T-helper 22 cell (primary cell): Measurements from ENCODE around the gene SLC27A2.
"Not testable (repeated sequence)": the region's sequence is repeated elsewhere in the genome, so short reads cannot be mapped to it uniquely, and the experiment has no call there.

Experiments
- DNase-seq: peaks from one replicate; pipeline ENCODE4 v3.0.0-alpha.2; 2020; ENCODE audit warnings: low read depth

The SLC27A2 gene

DNA sequence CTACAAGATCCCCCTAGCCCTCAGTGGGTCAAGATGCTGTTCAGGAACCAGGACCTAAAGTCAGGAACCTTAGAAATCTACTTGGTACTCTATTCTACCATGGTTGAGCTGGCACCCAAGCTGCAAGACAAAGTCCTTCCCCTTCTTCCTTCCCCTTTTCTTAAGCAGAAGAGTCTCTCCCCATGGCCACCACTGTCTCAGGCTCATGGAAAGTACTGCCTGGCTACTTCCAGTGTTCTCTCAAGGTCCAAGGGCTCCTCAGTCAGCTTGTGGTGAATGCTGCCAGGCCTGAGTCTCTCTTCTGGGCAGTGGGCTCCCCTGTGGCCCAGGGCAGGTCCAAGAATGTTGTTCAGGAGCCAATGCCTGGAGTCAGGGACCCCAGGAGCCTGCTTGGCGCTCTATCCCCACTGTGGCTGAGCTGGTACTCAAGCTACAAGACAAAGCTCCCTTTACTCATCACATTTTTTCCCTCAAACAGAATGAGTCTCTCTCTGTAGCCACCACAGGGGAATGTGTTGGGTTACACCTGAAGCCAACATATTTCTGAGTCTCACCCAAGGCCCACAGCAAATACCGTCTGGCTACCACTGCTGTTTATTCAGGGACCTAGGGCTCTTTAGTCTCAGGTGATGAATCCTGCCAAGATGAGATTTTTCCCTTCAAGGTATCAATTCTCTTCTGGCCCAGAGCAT is 18.1 kb upstream of the SLC27A2 start:
- DNase-seq: no peak

DNA sequence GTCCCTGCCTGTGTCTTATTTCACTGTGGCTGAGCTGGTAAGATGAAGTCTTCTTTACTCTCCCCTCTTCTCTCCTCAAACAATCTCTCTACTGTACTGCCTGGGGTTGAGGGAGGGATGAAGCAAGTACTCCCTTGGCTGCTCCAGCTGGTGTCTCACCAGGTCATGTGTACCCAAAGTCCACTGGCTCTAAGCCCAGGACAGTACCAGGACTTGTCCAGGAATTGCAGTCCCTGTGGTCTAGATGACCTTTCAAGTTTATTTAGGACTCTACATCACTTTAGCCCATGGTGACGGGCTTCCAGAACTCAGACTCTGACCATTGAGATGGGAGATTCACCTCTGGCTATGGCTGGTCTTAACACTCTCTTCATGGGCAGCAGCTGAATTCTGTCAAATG is 17.5 kb upstream of the SLC27A2 start:
- DNase-seq: no peak

DNA sequence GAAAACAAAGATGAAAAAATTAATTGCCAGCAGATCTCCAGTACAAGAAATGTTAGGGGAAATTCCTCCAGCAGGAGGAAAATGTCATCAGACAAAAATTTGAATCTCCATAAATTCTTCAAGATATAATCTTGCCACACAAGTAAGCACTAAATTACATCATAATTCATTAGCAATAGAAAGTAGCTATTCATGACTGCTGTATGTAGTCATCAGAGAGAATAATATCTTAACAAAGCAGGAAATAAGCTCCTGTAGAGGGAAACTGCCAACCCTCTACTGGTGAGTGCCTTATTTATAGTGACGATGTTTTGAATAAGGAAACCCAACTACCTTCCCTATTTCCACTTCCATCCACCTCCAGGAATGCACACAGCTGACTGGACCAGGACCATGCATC is 15.8 kb upstream of the SLC27A2 start:
- DNase-seq: no peak

DNA sequence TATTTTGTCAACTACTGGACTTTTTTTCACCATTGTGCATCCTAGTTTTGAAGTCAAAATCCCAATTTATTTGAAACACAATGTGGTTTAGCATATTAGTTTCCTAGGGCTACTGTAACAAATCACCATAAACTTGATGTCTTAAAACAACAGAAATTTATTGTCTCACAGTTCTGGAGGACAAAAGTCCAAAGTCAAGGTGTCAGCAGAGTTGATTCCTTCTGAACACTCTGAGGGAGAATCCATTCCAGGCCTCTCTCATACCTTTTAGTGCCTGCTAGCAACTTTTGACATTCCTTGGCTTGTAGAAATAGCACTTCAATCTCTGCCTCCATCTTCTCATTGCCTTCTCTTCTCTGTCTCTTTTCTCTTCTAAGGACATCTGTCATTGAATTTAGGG is 14.9 kb upstream of the SLC27A2 start:
- DNase-seq: no peak

DNA sequence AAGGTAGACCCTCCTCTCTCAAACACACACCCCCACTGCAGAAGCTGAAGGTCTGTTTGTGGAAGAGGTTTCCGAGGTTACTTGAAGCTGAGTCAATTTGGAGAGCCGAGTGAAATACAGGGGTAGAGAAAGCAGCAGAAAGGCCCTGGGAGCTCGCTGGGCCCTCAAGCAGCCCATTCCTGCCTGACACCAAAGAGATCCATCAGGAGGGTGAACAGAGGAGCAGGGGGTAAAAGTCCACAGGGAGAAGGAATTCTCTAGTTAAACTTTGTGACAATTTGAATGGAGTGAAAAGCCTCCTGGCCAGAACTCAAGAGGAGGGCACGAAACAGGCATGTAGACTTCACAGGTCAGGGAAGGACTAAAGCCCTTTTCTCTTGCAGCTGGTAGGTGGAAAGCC is 13.6 kb upstream of the SLC27A2 start:
- DNase-seq: no peak

DNA sequence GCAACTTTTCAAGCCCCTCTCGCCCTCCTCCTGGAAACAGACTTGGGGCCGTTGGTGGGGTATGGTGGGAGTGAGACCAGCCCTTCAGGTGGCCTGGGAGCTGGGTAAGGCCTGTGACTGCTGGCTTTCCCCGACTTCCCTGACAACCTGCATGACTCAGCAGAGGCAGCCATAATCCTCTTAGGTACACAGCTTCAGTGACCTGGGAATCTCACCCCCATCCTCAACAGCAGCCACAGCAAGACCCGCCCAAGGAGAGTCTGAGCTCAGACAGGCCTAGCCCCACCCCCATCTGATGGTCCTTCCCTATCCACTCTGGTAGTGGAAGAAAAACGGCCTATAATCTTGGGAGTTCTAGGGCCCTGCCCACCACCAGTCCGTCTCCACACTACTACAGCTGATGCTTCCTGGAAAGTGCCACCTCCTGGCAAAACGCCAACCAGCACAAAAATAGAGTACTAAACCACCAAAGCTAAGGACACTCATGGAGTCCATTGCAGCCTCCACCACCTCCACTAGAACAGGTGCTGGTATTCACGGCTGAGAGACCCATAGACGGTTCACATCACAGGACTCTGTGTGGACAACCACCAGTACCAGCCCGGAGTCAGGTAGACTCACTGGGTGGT is 13.1 kb upstream of the SLC27A2 start:
- no peak for DNase-seq

DNA sequence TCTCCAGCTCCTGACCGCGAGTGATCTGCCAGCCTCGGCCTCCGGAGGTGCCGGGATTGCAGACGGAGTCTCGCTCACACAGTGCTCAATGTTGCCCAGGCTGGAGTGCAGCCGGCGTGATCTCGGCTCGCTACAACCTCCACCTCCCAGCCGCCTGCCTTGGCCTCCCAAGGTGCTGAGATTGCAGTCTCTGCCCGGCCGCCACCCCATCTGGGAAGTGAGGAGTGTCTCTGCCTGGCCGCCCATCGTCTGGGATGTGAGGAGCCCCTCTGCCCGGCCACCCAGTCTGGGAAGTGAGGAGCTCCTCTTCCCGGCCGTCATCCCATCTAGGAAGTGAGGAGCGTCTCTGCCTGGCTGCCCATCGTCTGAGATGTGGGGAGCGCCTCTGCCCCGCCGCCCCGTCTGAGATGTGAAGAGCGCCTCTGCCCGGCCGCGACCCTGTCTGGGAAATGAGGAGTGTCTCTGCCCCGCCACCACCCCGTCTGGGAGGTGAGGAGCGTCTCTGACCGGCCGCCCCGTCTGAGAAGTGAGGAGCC is 9.6 kb upstream of the SLC27A2 start:
- DNase-seq: not testable (repeated sequence)

DNA sequence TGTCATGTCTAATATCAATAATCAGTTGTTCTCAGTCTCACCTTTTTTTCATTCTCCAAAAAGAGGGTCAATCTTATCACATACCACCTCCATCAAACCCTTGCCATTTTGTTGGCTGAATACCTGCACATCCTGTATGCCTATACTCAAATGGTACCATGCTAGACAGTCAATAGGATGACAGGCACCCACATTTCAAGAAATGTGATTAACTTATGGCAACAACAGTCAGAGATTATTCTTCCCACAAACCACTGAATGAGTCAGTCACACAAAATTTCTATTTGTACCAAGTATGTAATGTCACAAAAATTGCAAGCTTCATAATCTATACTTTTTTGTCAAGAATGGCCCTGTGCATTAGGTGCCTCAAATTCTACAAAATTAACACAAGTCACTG is 5.1 kb upstream of the SLC27A2 start:
- no peak for DNase-seq

DNA sequence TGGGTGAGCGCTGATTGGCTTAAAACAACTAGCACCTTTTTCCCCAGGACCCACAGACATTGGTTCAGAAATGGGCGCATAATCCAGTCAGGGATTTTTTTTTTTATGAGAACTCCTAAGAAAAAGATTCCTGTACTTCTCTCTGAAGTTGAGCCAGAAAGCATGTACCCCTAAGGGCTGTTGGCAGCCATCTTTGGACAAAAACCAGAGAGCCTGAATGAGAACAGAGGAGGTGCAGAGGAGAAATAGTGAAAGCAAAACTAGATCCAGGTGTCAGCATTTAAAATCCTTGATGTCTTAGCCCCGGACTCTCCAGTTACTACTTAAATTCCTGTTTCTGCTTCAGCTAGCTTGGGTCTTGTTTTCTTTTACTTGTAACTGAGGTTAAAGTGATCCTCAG is 1.9 kb upstream of the SLC27A2 start:
- DNase-seq: no peak

DNA sequence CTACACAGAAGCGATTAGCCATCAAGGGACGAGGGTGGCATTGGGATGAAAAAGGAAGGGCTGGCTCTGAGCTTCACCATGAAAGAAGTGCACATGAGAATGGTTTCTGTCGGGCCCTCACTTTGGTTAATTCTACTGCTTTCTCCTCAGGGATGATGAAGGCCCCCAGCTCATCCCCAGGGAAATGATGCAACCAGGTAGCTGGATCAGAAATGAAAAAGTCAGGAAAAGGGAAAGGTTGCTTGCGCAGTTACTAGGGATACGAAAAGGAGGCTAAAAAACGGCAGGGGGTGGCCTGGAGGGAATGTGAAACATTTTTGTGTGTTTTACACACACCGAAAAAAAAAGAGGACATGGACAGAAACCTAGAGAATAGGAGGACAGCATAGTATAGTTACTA is 1.4 kb upstream of the SLC27A2 start:
- no peak for DNase-seq

DNA sequence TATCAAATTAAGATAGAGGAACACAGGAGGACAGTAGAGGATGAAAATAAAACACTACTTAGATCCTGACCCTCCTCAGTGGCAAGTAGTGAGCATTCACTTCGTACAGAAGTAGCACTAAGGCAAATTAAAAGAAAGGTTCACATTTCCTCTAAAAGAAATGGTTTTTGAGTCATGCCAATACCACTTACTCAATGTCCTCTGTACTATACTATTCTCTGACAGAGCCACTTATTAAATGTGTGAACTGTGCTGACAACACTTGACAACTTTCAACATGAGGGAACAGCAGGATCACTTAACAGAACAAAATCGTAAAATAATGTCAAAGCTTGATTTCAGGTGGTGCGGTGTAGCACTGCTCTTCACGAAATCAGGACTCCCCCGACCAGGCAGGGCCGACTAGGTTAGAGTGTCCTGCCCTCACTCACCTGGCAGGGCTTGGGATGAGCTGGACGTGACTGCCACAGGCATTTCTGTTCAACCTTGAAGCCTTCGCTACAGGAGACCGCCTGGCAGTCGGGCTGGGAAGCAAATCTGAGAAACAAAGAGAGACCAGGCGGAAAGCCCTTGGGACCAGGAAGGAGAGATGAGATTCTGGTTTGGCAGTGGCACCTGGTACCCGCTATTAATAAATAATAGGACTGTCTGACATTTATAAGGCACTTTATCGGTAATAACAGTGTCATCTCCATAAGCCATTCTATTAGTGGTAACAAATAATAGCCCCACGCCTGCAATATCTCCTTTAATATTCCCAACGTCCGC is 611 bp upstream of the SLC27A2 start:
- no peak for DNase-seq

DNA sequence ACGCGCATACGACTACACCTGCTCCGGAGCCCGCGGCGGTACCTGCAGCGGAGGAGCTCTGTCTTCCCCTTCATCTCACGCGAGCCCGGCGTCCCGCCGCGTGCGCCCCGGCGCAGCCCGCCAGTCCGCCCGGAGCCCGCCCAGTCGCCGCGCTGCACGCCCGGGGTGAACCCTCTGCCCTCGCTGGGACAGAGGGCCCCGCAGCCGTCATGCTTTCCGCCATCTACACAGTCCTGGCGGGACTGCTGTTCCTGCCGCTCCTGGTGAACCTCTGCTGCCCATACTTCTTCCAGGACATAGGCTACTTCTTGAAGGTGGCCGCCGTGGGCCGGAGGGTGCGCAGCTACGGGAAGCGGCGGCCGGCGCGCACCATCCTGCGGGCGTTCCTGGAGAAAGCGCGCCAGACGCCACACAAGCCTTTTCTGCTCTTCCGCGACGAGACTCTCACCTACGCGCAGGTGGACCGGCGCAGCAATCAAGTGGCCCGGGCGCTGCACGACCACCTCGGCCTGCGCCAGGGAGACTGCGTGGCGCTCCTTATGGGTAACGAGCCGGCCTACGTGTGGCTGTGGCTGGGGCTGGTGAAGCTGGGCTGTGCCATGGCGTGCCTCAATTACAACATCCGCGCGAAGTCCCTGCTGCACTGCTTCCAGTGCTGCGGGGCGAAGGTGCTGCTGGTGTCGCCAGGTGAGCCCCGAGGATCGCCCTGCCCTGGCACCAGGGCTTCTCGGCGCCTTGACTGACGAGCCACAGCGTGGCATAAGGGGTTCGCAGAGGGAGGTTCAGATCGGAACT is 420 bp downstream of the SLC27A2 start:
- DNase-seq: no peak

DNA sequence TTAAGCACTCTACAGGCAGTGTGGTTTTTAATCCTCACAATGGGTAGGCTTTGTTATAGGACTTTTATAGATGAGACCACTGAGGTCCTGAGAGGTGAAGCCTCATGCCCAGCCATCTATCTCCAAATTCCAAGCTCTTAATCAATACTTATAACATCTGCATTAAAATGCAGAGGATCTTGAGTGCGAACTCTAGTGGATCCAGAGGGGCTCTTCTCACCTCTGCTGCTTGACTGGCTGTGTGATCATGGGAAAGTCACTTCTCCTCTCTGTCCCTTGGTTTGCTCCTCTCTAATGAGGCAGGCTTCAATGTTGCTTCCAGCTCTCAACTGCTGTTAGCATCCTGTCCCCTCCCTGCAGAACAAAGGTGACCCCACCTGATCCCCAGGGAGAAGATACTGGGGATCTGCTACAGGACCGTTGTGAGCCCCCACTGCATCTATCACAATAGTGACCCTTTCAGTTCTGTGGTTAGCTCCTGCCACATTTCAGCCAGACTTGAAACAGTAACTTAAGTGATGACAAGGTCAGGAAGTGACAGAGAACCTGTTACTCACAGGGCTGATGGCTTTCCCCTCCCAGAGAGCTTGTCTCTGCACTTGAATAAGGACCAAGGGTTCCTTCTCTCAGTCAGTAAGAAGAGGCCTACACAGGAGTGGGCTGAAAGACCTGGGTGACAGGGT is 1.3 kb downstream of the SLC27A2 start:
- no peak for DNase-seq

DNA sequence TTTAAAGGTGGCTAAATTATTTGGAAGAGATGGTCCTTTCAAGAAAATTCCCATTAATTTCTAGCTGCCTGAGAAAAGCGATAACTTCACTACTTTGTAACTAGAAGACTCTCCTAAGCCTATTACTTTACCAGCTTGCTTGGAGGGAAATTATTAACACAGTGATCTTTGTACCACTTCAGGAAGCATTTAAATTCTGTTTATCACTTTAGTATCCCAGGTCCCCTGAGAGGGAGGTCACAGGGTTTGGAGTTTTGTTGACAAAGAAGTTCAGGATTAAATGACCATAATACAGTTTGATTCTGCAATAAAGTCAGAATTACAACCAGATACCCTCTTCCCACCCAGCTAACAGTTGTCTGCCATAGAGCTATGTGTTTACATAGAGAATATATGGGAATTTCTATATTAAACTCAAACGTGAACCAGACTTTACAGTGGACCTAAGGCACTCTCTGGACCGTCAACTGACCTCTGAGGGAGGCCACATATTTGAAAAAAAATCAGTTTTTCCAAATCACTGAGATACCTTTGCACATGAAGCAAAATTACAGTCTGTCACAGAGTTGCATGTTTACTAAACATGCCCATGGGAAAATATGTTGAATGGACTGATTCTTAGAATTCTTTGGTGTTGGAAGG is 3.0 kb downstream of the SLC27A2 start:
- DNase-seq: no peak

DNA sequence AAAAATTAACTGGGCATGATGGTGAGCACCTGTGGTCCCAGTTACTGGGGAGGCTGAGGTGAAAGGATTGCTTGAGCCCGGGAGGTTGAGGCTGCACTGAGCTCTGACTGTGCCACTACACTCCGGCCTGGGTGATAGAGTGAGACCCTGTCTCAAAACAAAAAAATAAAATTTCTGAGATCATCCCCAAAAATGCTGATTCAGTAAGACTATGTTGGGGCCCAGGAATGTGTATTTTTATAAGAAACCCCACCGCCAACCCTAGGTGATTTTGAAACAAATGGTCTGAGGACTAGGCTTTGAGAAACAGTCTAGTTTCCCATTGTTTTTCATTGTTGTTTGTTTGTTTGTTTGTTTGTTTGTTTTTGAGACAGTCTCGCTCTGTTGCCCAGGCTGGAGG is 4.1 kb downstream of the SLC27A2 start:
- no peak for DNase-seq

DNA sequence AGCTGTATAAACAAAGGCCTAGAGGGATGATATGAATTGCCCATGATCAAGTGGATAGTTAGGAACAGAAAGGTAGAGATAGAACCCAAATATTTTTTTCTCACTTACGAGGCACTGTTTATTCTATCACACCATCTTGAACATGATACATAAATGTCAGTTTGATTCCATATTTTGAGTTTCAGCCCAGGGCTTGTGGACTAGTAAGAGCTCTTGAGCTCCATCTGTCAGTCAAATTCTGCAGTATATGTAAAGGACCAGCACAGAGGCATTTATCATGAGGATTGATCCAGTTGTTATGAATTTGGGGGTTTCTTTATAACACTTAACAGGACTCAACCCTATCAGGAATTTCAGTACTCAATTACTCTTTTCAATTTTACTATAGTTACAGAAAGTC is 4.8 kb downstream of the SLC27A2 start:
- no peak for DNase-seq

DNA sequence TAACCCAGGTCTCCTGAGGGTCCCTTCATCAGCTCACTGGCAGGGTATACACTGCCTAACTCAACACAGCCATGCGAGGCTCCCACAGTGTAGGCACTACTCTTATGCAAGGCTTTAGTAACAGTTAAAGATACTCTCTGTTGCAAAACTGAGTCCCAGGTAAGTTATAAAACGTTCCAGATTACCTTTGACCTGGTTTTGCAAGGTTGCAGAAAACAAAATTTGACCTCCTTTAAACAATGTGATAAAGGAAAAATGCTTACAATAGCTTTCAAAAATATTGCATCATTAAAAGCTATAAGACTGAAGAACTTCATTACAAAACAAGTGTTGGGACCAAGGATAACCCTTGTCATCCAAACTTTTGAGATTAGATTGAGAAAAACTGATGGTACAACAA is 5.5 kb downstream of the SLC27A2 start:
- DNase-seq: no peak

DNA sequence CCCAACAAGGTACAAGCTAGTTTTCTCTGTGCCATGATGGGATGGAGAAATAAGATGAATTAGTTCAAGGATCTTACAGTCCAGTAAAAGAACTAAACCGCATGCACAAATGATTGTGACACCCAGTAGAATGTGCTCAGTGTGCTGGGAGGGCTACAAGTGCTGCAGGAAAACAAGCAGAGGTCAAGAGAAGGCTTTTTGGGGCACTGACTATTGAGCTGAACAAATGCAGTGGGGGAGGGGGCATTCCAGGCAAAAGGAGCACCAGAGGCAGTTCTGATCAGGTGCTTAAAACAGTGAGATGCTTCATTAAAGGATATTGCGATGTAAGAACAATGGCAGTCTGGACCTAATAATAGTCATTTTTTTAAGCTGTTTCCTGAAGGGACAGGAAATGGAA is 6.0 kb downstream of the SLC27A2 start:
- DNase-seq: no peak

DNA sequence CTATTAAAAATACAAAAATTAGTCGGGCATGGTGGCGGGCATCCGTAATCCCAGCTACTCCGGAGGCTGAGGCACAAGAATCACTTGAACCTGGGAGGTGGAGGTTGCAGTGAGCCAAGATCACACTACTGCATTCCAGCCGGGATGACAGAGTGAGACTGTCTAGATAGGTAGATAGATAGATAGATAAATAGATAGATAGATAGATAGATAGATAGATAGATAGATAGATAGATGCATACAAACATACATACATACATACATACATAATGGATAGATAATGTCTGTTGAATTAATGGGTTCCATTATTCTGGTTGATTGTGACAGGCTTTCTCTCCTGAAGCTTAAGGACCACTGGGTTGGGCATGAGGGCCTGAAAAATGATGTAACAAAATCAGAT is 6.8 kb downstream of the SLC27A2 start:
- not testable (repeated sequence) for DNase-seq

DNA sequence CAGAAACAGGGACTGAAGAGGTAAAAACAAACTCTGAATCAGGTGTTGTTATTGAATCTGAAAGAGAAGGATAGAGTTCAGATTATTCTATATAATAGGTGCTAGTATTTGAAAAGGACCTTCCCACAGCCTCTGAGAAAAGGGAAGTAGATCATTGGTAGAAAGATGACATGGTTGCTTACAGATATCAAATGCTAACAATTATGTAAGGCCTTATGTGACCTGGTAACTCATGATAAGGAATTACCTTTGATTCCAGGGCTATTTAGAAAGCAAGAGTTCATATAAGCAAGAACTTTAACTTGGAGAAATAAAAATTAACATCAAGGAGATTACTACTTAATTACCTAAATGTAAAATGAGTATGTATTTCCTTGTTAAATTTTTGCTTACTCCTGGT is 7.6 kb downstream of the SLC27A2 start:
- no peak for DNase-seq

DNA sequence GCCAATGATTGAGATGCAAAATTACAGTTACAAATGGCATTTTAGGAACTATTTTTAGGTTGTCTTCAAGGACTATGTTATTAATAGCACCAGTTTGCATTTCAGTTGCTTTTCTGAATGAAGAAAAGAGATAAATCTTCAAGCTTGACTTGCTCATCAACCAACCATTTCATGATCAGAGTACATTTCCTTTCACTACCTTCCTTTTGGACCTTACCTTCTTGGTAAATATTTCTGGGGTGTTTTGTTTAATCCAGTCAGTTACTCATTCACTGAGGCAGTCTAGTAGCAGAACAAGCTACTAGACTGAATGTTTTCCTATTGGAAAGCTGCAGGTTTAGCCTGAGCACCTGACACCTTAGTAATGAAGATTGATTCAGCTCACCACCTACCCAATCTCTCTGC is 8.2 kb downstream of the SLC27A2 start:
- no peak for DNase-seq
